T47D (cell line): ENCODE results near the gene RPS6KA3.

Experiments
- DNase-seq, 2 experiments: peaks; one replicate each; pipeline versions ENCODE4 v3.0.0 to v3.0.0-alpha.2; 2011 to 2012; ENCODE audit warnings: low read depth in 1 of 2, low spot score in 1 of 2
- JUND ChIP-seq: IDR thresholded peaks from 2 replicates; pipeline ENCODE4 v1.6.1; 2012; ENCODE audit warnings: low read depth
- in situ Hi-C: cut with HindIII; loops from 2 replicates; pipeline ENCODE4 v1.10.0; 2016; ENCODE audit warnings: low sequenced_read_pairs, low pct_unique_long_range_greater_than_20kb

RPS6KA3 gene

GRCh38 chrX:20266810-20267606 lies at the start of gene RPS6KA3:
Gene RPS6KA3, minus strand, starts transcription at chrX:20266909. Its CDS starts 277 bp downstream, at chrX:20266632.
- in situ Hi-C loops = no loop called here
- no peak for TF ChIP-seq JUND
- no peak for DNase-seq

GRCh38 chrX:20315140-20315539 lies 48.4 kb upstream of the RPS6KA3 start:
- TF ChIP-seq JUND = no peak
- DNase-seq = peak in 1 of 2 experiments; percentile 4
- in situ Hi-C loops = no loop called here

- DNase-seq = no peak
These were observed 47.2 kb upstream of the RPS6KA3 start for GRCh38 chrX:20313899-20314298.

GRCh38 chrX:20312018-20312417 lies 45.3 kb upstream of the RPS6KA3 start:
- DNase-seq = no peak
- no peak for TF ChIP-seq JUND
- in situ Hi-C loops = no loop called here

More at GRCh38 chrX:20313899-20314298, 47.2 kb upstream of the RPS6KA3 start:
- TF ChIP-seq JUND = no peak
- in situ Hi-C loops = no loop called here

GRCh38 chrX:20311505-20311904 lies 44.8 kb upstream of the RPS6KA3 start:
- in situ Hi-C loops = no loop called here
- no peak for TF ChIP-seq JUND
- no peak for DNase-seq

- no peak for DNase-seq
- TF ChIP-seq JUND = no peak
- in situ Hi-C loops = no loop called here
These were observed 43.1 kb upstream of the RPS6KA3 start for GRCh38 chrX:20309806-20310205.

GRCh38 chrX:20306668-20307067 lies 40.0 kb upstream of the RPS6KA3 start:
- in situ Hi-C loops = no loop called here
- DNase-seq = no peak
- no peak for TF ChIP-seq JUND

GRCh38 chrX:20300822-20301221 lies 34.1 kb upstream of the RPS6KA3 start:
- no peak for DNase-seq
- in situ Hi-C loops = no loop called here
- TF ChIP-seq JUND = no peak

GRCh38 chrX:20294957-20295356 lies 28.2 kb upstream of the RPS6KA3 start:
- TF ChIP-seq JUND = no peak
- no peak for DNase-seq
- in situ Hi-C loops = no loop called here

GRCh38 chrX:20294284-20294683 lies 27.6 kb upstream of the RPS6KA3 start:
- in situ Hi-C loops = no loop called here
- DNase-seq = no peak
- no peak for TF ChIP-seq JUND

- in situ Hi-C loops = no loop called here
- TF ChIP-seq JUND = no peak
- DNase-seq = no peak
These were observed 18.8 kb upstream of the RPS6KA3 start for GRCh38 chrX:20285511-20285910.

- no peak for TF ChIP-seq JUND
- DNase-seq = no peak
- in situ Hi-C loops = no loop called here
These were observed 18.3 kb upstream of the RPS6KA3 start for GRCh38 chrX:20284992-20285391.

GRCh38 chrX:20284444-20284843 lies 17.7 kb upstream of the RPS6KA3 start:
- DNase-seq = no peak
- no peak for TF ChIP-seq JUND
- in situ Hi-C loops = no loop called here

GRCh38 chrX:20280938-20281337 lies 14.2 kb upstream of the RPS6KA3 start:
- DNase-seq = no peak
- TF ChIP-seq JUND = no peak
- in situ Hi-C loops = no loop called here
